Muscle layer of colon (tissue), 2 donors: ENCODE measurements around the gene CUX1.
"Not testable (repeated sequence)": the region's sequence is repeated elsewhere in the genome, so short reads cannot be mapped to it uniquely, and the experiment has no call there.

Experiments
- H3K27ac ChIP-seq: one replicate; pipeline ENCODE4 v1.7.0; 2013; ENCODE audit warnings: low read depth, mild to moderate bottlenecking, low read length, moderate library complexity
- H3K27me3 ChIP-seq, 2 donors: one replicate each; pipeline ENCODE4 v1.7.0; 2013; ENCODE audit warnings: low read length in 2 of 2, mild to moderate bottlenecking in 2 of 2; ENCODE audit not compliant: insufficient read depth in 2 of 2, control insufficient read depth in 1 of 2
- H3K36me3 ChIP-seq: one replicate; pipeline ENCODE4 v1.7.0; 2013; ENCODE audit warnings: mild to moderate bottlenecking, low read length; ENCODE audit not compliant: insufficient read depth
- H3K4me1 ChIP-seq: one replicate; pipeline ENCODE4 v1.7.0; 2013; ENCODE audit warnings: mild to moderate bottlenecking, low read length; ENCODE audit not compliant: insufficient read depth
- H3K4me3 ChIP-seq, 2 donors: one replicate each; pipeline ENCODE4 v1.7.0; 2013; ENCODE audit warnings: low read length in 2 of 2, low read depth in 1 of 2, mild to moderate bottlenecking in 1 of 2, moderate library complexity in 1 of 2
- H3K9ac ChIP-seq: one replicate; pipeline ENCODE4 v1.7.0; 2013; ENCODE audit warnings: low read length
- H3K9me3 ChIP-seq: one replicate; pipeline ENCODE4 v1.7.0; 2013; ENCODE audit warnings: mild to moderate bottlenecking, low read length
- donor health status: abdominal sarcoma.
- donor health status: Adenocarcinoma of cecum.

Gene CUX1

DNA sequence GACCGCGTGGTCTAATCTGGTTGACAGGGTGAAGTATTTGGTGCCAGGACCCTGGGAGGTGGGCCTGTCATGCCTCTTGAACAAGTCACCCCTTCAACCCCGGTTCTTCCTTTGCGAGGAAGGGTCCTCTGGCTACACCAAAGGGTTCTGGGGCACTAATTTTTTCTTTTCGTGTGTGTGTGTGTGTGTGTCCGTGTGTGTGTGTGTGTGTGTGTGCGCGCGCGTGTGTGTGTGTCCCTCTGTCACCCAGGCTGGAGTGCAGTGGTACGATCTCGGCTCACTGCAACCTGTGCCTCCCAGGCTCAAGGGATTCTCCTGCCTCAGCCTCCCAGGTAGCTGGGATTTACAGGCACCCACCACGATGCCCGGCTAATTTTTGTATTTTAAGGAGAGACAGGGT is 483.9 kb downstream of the CUX1 start:
- H3K36me3 ChIP-seq, H3K27ac ChIP-seq, H3K27me3 ChIP-seq, H3K9ac ChIP-seq, H3K4me3 ChIP-seq, H3K4me1 ChIP-seq, H3K9me3 ChIP-seq: not testable (repeated sequence)

DNA sequence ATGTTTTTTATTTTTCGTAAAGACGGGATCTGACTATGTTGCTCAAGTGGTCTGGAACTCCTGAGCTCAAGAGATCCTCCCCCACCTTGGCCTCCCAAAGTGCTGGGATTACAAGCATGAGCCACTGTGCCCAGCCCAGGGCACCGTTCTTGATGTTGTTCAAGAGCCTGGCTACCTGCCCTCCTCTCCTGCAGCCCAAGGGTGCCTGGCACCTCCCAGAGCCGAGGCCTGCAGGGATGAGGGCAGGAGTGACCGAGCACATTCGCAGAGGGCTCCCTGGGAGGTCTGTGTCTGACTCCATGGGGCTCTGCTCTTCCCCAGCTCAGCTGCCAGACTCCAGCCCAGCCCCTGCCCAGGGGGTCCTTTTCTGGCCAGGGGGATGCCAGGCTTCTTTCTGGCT is 484.6 kb downstream of the CUX1 start:
- no peak overlapping the region for H3K4me3 ChIP-seq
- no peaks in the 10 kb centered on the region for H3K4me1 ChIP-seq
- no peaks in the 10 kb centered on the region for H3K36me3 ChIP-seq
- no peaks in the 10 kb centered on the region for H3K27me3 ChIP-seq
- no peaks in the 10 kb centered on the region for H3K9me3 ChIP-seq
- no peak overlapping the region for H3K9ac ChIP-seq
- H3K27ac ChIP-seq, result no peak overlapping the region

DNA sequence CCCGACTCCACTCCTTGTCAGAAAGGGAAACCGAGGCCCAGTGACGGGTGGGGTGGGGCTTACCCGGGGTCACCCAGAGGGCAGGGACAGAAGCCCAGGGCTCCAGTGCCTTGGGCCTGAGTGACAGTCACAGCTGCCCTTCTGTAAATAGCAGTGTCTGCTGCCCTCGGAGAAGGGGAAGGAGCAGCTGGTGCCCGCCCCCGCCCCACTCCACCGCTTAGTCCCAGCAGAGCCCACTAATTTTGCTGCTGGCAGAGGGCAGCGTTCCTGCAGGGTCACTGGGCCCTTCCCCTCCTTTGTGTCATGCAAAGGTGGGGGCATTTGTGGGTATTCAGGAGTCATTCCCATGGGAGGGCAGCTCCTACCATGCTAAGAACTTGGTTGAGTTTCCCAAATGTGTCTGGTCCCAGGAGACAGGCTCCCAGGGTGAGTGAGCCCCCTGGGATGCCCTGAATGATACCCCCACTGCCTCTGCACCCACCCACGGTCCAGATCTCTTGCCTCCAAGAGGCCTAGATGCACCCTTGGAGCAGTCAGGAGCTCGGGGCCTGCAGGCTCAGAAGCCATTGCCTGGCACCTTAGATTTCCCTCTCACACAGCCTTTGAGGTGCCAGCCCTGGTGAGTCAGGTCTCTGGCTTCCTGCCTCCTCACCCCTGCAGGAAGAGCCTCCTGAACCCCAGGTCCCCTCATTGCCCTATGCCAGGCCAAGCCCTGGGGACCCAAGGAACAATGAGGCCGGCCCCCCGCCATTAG is 486.4 kb downstream of the CUX1 start:
- Histone ChIP-seq H3K9ac (no peak overlapping the region), H3K27ac (no peak overlapping the region), H3K36me3 (no peaks in the 10 kb centered on the region), H3K27me3 (no peaks in the 10 kb centered on the region), H3K4me3 (no peak overlapping the region), H3K9me3 (no peaks in the 10 kb centered on the region), H3K4me1 (no peaks in the 10 kb centered on the region)

DNA sequence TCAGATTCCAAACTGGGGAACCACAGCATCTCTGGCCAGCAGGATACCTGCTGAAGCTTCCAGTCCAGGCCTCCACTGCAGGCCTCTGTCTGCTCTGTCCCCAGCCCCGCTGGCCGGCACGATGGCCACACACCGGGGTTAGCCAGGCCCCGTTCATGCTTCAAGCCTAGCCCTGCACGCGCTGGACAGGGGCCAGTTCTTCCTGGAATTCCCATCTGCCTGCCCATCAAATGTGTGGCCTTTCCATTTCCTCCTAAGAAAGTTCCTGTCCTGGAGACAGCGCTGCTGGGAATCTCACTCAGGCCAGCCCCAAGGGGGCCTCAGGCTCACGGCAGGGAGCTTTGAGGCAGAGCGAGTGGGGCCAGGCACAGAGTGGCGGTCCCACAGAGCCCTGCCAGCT is 487.2 kb downstream of the CUX1 start:
- H3K4me1 ChIP-seq, result no peaks in the 10 kb centered on the region
- H3K27ac ChIP-seq, result no peak overlapping the region
- H3K27me3 ChIP-seq, result no peaks in the 10 kb centered on the region
- no peaks in the 10 kb centered on the region for H3K36me3 ChIP-seq
- H3K9ac ChIP-seq, result no peak overlapping the region
- no peaks in the 10 kb centered on the region for H3K9me3 ChIP-seq
- H3K4me3 ChIP-seq, result no peak overlapping the region

DNA sequence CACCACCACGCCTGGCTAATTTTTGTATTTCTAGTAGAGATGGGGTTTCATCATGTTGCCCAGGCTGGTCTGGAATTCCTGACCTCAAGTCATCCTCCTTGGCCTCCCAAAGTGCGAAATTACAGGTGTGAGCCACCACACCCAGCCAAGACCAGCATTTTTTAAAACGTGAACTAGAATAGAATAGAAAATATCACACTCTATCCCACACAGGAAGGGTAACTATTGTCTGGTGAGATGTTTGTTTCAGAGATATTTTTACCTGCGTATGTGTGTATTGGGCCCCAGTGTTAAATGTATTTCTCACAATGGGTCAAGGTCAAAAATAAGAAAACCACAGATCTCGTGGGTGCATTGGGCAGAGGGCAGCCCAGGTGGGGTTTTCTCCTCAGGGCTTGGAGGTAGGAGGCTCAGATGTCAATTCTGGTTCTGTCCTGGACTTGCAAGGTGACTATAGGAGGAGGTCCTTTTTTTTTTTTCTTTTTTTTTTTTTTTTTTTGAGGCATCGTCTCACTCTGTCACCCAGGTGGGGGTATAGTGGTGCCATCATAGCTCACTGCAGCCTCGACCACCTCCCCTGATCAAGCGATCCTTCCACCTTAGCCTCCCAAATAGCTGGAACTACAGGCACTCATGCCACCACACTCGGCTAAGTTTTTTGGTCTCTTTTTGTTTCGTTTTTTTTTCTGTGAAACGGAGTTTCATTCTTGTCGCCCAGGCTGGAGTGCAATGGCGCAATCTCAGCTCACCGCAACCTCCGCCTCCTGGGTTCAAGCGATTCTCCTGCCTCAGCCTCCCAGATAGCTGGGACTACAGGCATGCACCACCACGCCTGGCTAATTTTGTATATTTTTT is 488.2 kb downstream of the CUX1 start:
- Histone ChIP-seq H3K9me3 (no peaks in the 10 kb centered on the region), H3K27ac (no peak overlapping the region), H3K9ac (no peak overlapping the region), H3K4me1 (no peaks in the 10 kb centered on the region), H3K4me3 (no peak overlapping the region), H3K36me3 (no peaks in the 10 kb centered on the region), H3K27me3 (no peaks in the 10 kb centered on the region)

DNA sequence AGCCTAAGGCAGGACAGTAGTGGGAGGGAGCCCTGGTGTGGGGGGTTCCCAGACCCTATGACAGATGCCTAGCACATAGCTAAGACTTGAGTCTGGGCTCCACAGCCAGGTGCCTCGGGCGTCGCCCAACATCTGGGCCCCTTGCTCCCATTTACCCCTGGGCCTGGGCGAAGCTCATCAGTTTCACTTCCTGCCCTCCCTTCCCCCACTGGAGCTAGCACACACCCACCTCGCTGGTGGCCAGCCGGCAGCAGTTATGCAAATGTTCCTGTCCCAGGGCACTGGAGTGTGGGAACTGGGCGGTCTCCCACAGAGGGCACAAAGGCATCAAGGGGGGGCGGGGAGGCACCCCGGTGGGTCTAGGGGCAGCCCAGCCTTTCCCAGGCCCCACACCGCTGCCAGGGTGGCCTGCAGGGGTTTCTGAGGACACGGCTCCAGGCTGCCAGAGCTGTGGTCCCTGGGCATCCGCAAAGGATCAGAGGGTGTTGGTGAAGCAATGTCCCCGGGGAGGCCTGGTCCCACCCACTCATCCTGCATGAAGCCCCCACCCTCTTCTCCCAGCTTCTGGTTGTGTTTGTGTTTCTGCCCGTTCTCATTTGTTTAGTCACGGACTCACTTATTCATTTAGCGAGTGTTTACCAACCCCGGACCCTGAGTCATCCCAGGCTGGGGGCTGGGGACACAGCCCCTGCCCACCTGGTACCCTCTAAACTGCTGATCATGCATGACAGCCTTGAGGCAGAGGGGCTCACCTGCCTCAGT is 489.7 kb downstream of the CUX1 start:
- no peaks in the 10 kb centered on the region for H3K4me1 ChIP-seq
- H3K9me3 ChIP-seq, result no peaks in the 10 kb centered on the region
- H3K27ac ChIP-seq, result no peak overlapping the region
- H3K27me3 ChIP-seq, result no peaks in the 10 kb centered on the region
- no peak overlapping the region for H3K9ac ChIP-seq
- no peaks in the 10 kb centered on the region for H3K36me3 ChIP-seq
- H3K4me3 ChIP-seq, result no peak overlapping the region

DNA sequence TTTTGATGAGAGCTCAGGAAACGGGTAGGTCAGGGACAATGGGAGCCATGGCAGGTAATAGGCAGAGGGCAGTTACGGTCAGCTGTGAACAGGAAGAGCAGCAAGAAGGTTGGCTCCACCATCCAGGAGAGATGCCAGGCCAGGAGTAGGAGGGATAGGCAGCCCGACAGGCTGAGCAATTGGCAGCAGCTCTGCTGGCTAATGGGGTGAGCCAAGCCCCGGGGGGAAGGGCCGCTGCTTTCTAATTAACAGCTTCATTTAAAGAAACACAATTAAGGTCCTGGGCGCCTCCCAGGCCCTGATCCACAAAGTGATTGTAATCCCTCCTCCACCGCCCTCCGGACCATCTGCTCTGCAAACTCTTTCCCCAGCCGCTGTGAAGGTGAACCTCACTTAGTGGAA is 493.0 kb downstream of the CUX1 start:
- no peaks in the 10 kb centered on the region for H3K9me3 ChIP-seq
- no peaks in the 10 kb centered on the region for H3K4me1 ChIP-seq
- no peak overlapping the region for H3K9ac ChIP-seq
- no peak overlapping the region for H3K4me3 ChIP-seq
- no peaks in the 10 kb centered on the region for H3K27me3 ChIP-seq
- no peak overlapping the region for H3K27ac ChIP-seq
- H3K36me3 ChIP-seq, result no peaks in the 10 kb centered on the region

DNA sequence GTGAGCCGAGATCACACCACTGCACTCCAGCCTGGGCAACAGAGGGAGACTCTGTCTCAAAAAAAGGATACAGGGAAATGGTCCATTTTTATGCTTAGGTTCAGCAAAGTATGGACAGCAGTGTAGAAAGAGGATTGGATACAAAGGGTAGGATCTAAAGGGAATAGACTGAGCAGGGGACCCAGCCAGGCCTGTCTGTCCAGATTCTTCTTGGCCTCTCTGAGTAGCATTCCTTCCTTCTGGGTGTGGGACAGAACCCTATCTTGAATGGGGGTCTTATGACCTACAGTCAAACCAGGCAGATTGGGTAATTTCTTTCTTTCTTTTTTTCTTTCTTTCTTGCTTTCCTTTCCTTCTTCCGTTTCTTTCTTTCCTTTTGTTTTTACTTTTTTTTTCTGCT is 494.9 kb downstream of the CUX1 start:
- H3K4me3 ChIP-seq, result no peak overlapping the region
- no peak overlapping the region for H3K27ac ChIP-seq
- no peaks in the 10 kb centered on the region for H3K9me3 ChIP-seq
- H3K4me1 ChIP-seq, result no peaks in the 10 kb centered on the region
- no peak overlapping the region for H3K9ac ChIP-seq
- H3K36me3 ChIP-seq, result no peaks in the 10 kb centered on the region
- H3K27me3 ChIP-seq, result no peaks in the 10 kb centered on the region

DNA sequence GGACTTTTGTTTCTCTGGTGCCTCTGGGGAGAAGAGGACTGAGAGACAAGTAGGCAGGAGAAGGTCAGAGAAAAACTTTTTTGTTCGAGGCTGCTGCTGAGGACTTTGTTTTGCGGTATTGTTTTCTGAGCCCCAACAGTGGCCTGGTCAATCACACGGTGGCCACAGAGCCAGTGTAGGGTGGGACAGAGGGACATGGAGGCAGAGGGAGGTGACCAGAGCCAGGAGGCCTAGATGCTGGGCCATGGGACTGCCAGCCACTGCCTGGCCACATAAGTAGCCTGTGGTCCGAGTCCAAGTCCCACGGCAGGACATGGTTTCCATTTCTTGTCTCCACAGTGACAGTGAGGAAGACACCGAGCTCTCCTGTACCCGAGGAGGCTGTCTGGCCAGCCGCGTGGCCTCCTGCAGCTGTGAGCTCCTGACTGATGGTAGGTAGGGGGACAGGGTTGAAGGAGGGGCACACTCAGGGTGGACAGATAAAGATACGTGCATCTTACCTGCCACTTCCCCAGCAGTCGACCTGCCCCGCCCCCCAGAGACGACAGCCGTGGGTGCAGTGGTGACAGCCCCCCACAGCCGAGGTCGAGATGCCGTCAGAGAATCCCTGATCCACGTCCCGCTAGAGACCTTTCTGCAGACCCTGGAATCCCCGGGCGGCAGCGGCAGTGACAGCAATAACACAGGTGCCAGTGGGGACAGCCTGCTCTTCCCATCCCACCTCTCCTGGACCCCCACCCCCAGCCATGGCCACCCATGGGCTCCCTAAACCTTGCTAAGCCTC is 496.8 kb downstream of the CUX1 start:
- no peaks in the 10 kb centered on the region for H3K36me3 ChIP-seq
- no peaks in the 10 kb centered on the region for H3K4me1 ChIP-seq
- no peaks in the 10 kb centered on the region for H3K27me3 ChIP-seq
- H3K27ac ChIP-seq, result no peak overlapping the region
- H3K9me3 ChIP-seq, result no peaks in the 10 kb centered on the region
- no peak overlapping the region for H3K9ac ChIP-seq
- H3K4me3 ChIP-seq, result no peak overlapping the region

DNA sequence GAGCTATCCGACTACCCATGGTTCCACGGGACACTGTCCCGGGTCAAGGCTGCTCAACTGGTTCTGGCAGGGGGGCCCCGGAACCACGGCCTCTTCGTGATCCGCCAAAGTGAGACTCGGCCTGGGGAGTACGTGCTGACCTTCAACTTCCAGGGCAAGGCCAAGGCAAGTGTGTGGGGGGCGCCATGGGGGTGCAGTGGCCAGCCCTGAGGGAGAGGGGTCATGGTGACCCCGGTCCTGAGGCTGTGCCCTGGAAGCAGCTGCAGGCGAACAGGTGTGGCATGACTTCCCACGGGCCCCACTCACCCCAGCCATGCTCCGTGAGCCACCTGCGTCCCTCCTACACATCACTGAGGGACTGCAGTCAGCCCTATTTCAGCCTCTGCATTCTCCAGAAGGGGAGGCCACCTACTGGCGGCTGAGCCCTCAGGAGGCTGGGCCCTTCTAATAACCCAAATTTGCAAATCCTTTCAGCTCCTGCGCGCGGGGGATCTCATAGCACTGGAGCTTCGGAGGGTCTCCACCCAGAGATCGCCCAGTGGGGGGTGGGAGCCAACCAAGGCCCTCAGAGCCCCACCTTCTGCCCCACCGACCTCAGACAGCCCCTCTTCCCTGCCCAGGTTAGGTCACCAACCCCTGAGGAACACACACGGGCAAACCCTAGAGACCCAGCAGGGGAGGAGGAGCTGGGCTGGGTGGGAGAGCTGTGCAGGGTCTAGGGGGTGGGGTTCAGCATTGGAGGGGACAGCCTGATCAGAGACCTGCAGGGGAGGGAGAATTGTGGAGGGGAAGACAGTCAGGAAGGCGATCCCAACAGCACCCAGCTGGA is 500.0 kb downstream of the CUX1 start:
- Histone ChIP-seq H3K4me3 (no peak overlapping the region), H3K4me1 (no peaks in the 10 kb centered on the region), H3K27ac (no peak overlapping the region), H3K27me3 (peaks cover 0 to 12% of the 10 kb centered on the region in 2 donors), H3K36me3 (no peaks in the 10 kb centered on the region), H3K9ac (no peak overlapping the region), H3K9me3 (no peaks in the 10 kb centered on the region)
